HEK293 (cell line): ENCODE measurements around the gene DEK.

Experiments used
- BCL11A ChIP-seq: fragments of 450-650 bp; formaldehyde crosslinking; IDR thresholded peaks from 2 replicates; pipeline ENCODE4 v1.5.1; 2016; ENCODE audit warnings: low read depth, missing biosample characterization, missing genetic modification characterization
- PRDM1 ChIP-seq: fragments of 450-650 bp; formaldehyde crosslinking; IDR thresholded peaks from 2 replicates; pipeline ENCODE4; 2016; ENCODE audit warnings: missing biosample characterization, missing genetic modification characterization
- ZBTB20 ChIP-seq: fragments of 450-650 bp; formaldehyde crosslinking; IDR thresholded peaks from 2 replicates; pipeline ENCODE4 v1.5.1; 2016; ENCODE audit warnings: missing biosample characterization, missing genetic modification characterization
- ZNF670 ChIP-seq: fragments of 450-650 bp; formaldehyde crosslinking; IDR thresholded peaks from 2 replicates; pipeline ENCODE4 v1.5.1; 2016; ENCODE audit warnings: missing biosample characterization, missing genetic modification characterization, low read depth
- ZNF76 ChIP-seq: fragments of 450-650 bp; formaldehyde crosslinking; IDR thresholded peaks from 2 replicates; pipeline ENCODE4; 2016; ENCODE audit warnings: low read depth, missing biosample characterization, missing genetic modification characterization, borderline replicate concordance
- ZNF768 ChIP-seq: fragments of 450-650 bp; formaldehyde crosslinking; IDR thresholded peaks from 2 replicates; pipeline ENCODE4 v1.5.1; 2018; ENCODE audit warnings: missing biosample characterization, mild to moderate bottlenecking, missing genetic modification characterization
- TF ChIP-seq, protein P1 (sequence below): fragments of 450-650 bp; formaldehyde crosslinking; IDR thresholded peaks from 2 replicates; pipeline ENCODE4 v1.5.1; 2016; ENCODE audit warnings: missing biosample characterization, missing genetic modification characterization
- TF ChIP-seq, protein P2 (sequence below): fragments of 450-650 bp; formaldehyde crosslinking; IDR thresholded peaks from 2 replicates; pipeline ENCODE4 v1.5.1; 2016; ENCODE audit warnings: missing biosample characterization, missing genetic modification characterization
- TF ChIP-seq, protein P3 (sequence below): fragments of 450-650 bp; formaldehyde crosslinking; IDR thresholded peaks from 2 replicates; pipeline ENCODE4 v1.5.1; 2017; ENCODE audit warnings: missing biosample characterization, mild to moderate bottlenecking, missing genetic modification characterization, moderate library complexity

DNA sequence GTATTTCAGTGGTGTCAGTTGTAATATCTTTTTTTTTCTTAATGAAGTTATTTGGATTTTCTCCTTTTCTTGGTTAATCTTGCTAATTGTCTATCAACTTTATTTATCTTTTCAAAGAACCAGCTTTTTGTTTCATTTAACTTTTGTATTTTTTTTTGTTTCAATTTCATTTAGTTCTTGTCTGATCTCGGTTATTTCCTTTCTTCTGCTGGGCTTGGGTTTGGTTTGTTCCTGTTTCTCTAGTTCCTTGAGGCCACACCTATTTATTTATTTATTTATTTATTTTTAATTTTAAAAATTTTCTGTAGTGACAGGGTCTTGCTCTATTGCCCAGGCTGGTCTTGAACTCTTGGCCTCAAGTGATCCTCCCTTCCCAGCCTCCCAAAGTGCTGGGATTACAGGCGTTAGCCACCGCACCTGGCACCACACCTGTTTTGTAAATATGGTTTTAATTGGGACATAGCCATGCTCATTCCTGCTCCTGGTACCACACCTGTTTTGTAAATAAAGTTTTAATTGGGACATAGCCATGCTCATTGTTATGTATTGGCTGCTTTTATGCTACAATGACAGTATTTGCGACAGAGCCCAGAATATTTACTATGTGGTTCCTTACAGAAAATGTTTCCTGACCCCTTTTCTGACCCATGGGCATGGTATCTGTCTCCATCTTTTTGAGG lies 86.9 kb downstream of the DEK start:
- TF ChIP-seq BCL11A (tag by site-specific recombination): no peak
- TF ChIP-seq, protein P1, sequence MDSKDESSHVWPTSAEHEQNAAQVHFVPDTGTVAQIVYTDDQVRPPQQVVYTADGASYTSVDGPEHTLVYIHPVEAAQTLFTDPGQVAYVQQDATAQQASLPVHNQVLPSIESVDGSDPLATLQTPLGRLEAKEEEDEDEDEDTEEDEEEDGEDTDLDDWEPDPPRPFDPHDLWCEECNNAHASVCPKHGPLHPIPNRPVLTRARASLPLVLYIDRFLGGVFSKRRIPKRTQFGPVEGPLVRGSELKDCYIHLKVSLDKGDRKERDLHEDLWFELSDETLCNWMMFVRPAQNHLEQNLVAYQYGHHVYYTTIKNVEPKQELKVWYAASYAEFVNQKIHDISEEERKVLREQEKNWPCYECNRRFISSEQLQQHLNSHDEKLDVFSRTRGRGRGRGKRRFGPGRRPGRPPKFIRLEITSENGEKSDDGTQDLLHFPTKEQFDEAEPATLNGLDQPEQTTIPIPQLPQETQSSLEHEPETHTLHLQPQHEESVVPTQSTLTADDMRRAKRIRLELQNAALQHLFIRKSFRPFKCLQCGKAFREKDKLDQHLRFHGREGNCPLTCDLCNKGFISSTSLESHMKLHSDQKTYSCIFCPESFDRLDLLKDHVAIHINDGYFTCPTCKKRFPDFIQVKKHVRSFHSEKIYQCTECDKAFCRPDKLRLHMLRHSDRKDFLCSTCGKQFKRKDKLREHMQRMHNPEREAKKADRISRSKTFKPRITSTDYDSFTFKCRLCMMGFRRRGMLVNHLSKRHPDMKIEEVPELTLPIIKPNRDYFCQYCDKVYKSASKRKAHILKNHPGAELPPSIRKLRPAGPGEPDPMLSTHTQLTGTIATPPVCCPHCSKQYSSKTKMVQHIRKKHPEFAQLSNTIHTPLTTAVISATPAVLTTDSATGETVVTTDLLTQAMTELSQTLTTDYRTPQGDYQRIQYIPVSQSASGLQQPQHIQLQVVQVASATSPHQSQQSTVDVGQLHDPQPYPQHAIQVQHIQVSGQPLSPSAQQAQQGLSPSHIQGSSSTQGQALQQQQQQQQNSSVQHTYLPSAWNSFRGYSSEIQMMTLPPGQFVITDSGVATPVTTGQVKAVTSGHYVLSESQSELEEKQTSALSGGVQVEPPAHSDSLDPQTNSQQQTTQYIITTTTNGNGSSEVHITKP (tag by site-specific recombination): no peak
- TF ChIP-seq ZNF670: no peak
- no peak for TF ChIP-seq PRDM1 (tag by site-specific recombination)
- no peak for TF ChIP-seq ZNF768 (tag by site-specific recombination)
- TF ChIP-seq, protein P2, sequence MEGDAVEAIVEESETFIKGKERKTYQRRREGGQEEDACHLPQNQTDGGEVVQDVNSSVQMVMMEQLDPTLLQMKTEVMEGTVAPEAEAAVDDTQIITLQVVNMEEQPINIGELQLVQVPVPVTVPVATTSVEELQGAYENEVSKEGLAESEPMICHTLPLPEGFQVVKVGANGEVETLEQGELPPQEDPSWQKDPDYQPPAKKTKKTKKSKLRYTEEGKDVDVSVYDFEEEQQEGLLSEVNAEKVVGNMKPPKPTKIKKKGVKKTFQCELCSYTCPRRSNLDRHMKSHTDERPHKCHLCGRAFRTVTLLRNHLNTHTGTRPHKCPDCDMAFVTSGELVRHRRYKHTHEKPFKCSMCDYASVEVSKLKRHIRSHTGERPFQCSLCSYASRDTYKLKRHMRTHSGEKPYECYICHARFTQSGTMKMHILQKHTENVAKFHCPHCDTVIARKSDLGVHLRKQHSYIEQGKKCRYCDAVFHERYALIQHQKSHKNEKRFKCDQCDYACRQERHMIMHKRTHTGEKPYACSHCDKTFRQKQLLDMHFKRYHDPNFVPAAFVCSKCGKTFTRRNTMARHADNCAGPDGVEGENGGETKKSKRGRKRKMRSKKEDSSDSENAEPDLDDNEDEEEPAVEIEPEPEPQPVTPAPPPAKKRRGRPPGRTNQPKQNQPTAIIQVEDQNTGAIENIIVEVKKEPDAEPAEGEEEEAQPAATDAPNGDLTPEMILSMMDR (tag by site-specific recombination): no peak
- no peak for TF ChIP-seq ZBTB20 (tag by site-specific recombination)
- TF ChIP-seq, protein P3, sequence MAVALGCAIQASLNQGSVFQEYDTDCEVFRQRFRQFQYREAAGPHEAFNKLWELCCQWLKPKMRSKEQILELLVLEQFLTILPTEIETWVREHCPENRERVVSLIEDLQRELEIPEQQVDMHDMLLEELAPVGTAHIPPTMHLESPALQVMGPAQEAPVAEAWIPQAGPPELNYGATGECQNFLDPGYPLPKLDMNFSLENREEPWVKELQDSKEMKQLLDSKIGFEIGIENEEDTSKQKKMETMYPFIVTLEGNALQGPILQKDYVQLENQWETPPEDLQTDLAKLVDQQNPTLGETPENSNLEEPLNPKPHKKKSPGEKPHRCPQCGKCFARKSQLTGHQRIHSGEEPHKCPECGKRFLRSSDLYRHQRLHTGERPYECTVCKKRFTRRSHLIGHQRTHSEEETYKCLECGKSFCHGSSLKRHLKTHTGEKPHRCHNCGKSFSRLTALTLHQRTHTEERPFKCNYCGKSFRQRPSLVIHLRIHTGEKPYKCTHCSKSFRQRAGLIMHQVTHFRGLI: no peak
- no peak for TF ChIP-seq ZNF76 (tag by site-specific recombination)
